GM18508 (cell line): ENCODE measurements around the gene TTLL11.
"Not testable (repeated sequence)": the region's sequence is repeated elsewhere in the genome, so short reads cannot be mapped to it uniquely, and the experiment has no call there.

Experiments used
- ATAC-seq: cut with Tn5 transposase; IDR thresholded peaks from one replicate; pipeline ENCODE4 v1.9.1; 2021; ENCODE audit warnings: moderate number of reproducible peaks; ENCODE audit not compliant: insufficient read depth, unreplicated experiment

Gene TTLL11

GRCh38 chr9:121985792-121986494, 107.2 kb downstream of the TTLL11 start:
- ATAC-seq = no peak

GRCh38 chr9:121984726-121985402, 108.2 kb downstream of the TTLL11 start:
- ATAC-seq = no peak

- no peak for ATAC-seq
Measured at GRCh38 chr9:121983736-121984135, 109.4 kb downstream of the TTLL11 start.

GRCh38 chr9:121981118-121981883, 111.8 kb downstream of the TTLL11 start:
- no peak for ATAC-seq

- ATAC-seq = not testable (repeated sequence)
Measured at GRCh38 chr9:121980665-121981064, 112.4 kb downstream of the TTLL11 start.

- no peak for ATAC-seq
Measured at GRCh38 chr9:121979736-121980135, 113.4 kb downstream of the TTLL11 start.

GRCh38 chr9:121976751-121977150, 116.4 kb downstream of the TTLL11 start:
- ATAC-seq = no peak

GRCh38 chr9:121975801-121976277, 117.3 kb downstream of the TTLL11 start:
- no peak for ATAC-seq

- no peak for ATAC-seq
Measured at GRCh38 chr9:121974421-121974820, 118.7 kb downstream of the TTLL11 start.

- no peak for ATAC-seq
Measured at GRCh38 chr9:121972501-121972981, 120.6 kb downstream of the TTLL11 start.

GRCh38 chr9:121968056-121968455, 125.1 kb downstream of the TTLL11 start:
- no peak for ATAC-seq

- ATAC-seq = no peak
Measured at GRCh38 chr9:121966706-121967105, 126.4 kb downstream of the TTLL11 start.

- no peak for ATAC-seq
Measured at GRCh38 chr9:121963528-121963995, 129.5 kb downstream of the TTLL11 start.

- no peak for ATAC-seq
Measured at GRCh38 chr9:121962421-121962820, 130.7 kb downstream of the TTLL11 start.

- no peak for ATAC-seq
Measured at GRCh38 chr9:121960665-121961064, 132.4 kb downstream of the TTLL11 start.

GRCh38 chr9:121958530-121958929, 134.6 kb downstream of the TTLL11 start:
- no peak for ATAC-seq

- no peak for ATAC-seq
Measured at GRCh38 chr9:121956808-121957207, 136.3 kb downstream of the TTLL11 start.

- no peak for ATAC-seq
Measured at GRCh38 chr9:121955649-121956048, 137.5 kb downstream of the TTLL11 start.

GRCh38 chr9:121954477-121955140, 138.5 kb downstream of the TTLL11 start:
- ATAC-seq = no peak

- ATAC-seq = no peak
Measured at GRCh38 chr9:121952611-121953010, 140.5 kb downstream of the TTLL11 start.
